DOHH2 (cell line): ENCODE measurements around the gene SUFU.

Source experiments
- H3F3A ChIP-seq: fragments of 200-600 bp; sonication (generic), shearing (Covaris generic); 2 replicates; pipeline ENCODE4 v1.6.0; 2016; ENCODE audit warnings: antibody characterized with exemption, mild to moderate bottlenecking; ENCODE audit not compliant: control insufficient read depth, insufficient read depth
- H3K27ac ChIP-seq: fragments of 200-600 bp; sonication (generic); 2 replicates; pipeline ENCODE4 v1.5.1; 2014; ENCODE audit warnings: low read depth, mild to moderate bottlenecking, low read length, moderate library complexity
- H3K27me3 ChIP-seq: fragments of 200-600 bp; sonication (generic); 2 replicates; pipeline ENCODE4 v1.6.1; 2014; ENCODE audit warnings: mild to moderate bottlenecking, low read length, mixed read lengths; ENCODE audit not compliant: control insufficient read depth
- H3K36me3 ChIP-seq: fragments of 200-600 bp; sonication (generic); 2 replicates; pipeline ENCODE4 v1.6.1; 2014; ENCODE audit warnings: mild to moderate bottlenecking, low read length, moderate library complexity, mixed read lengths; ENCODE audit not compliant: control insufficient read depth
- H3K4me1 ChIP-seq: fragments of 200-600 bp; sonication (generic); 2 replicates; pipeline ENCODE4 v1.6.1; 2014; ENCODE audit warnings: mild to moderate bottlenecking, low read length, mixed read lengths; ENCODE audit not compliant: control insufficient read depth
- H3K4me2 ChIP-seq: fragments of 200-600 bp; sonication (generic); 2 replicates; pipeline ENCODE4 v1.6.0; 2014; ENCODE audit warnings: mild to moderate bottlenecking, low read length, moderate library complexity
- H3K4me3 ChIP-seq: fragments of 200-600 bp; sonication (generic); 2 replicates; pipeline ENCODE4 v1.5.1; 2014; ENCODE audit warnings: mild to moderate bottlenecking, low read length, mixed read lengths
- H3K79me2 ChIP-seq: fragments of 200-600 bp; sonication (generic); 2 replicates; pipeline ENCODE4 v1.6.1; 2014; ENCODE audit warnings: mild to moderate bottlenecking, low read length, mixed read lengths; ENCODE audit not compliant: control insufficient read depth
- H3K9me2 ChIP-seq: fragments of 200-600 bp; sonication (generic); replicated peaks from 2 replicates; pipeline ENCODE4 v1.6.1; 2014; ENCODE audit warnings: mild to moderate bottlenecking, low read length, mixed read lengths; ENCODE audit not compliant: control insufficient read depth
- H3K9me3 ChIP-seq: fragments of 200-600 bp; sonication (generic); 2 replicates; pipeline ENCODE4 v1.6.1; 2014; ENCODE audit warnings: antibody characterized with exemption, low read length, mixed read lengths; ENCODE audit not compliant: control insufficient read depth, insufficient read depth
- H4K20me1 ChIP-seq: fragments of 200-600 bp; sonication (generic); 2 replicates; pipeline ENCODE4 v1.6.0; 2014; ENCODE audit warnings: low read depth, mild to moderate bottlenecking, antibody characterized with exemption, low read length, moderate library complexity; ENCODE audit not compliant: control insufficient read depth, insufficient read depth
- CTCF ChIP-seq: fragments of 200-600 bp; sonication (generic); IDR thresholded peaks from one replicate; pipeline ENCODE4 v1.5.1; 2014; ENCODE audit warnings: antibody characterized with exemption, mild to moderate bottlenecking, low read depth, low read length; ENCODE audit not compliant: poor library complexity, severe bottlenecking
- EZH2phosphoT487 ChIP-seq: fragments of 200-600 bp; sonication (generic); IDR thresholded peaks from 2 replicates; pipeline ENCODE4 v1.6.1; 2017; ENCODE audit warnings: borderline replicate concordance, mild to moderate bottlenecking, antibody characterized with exemption, low read length, moderate library complexity, mixed read lengths

SUFU gene

DNA sequence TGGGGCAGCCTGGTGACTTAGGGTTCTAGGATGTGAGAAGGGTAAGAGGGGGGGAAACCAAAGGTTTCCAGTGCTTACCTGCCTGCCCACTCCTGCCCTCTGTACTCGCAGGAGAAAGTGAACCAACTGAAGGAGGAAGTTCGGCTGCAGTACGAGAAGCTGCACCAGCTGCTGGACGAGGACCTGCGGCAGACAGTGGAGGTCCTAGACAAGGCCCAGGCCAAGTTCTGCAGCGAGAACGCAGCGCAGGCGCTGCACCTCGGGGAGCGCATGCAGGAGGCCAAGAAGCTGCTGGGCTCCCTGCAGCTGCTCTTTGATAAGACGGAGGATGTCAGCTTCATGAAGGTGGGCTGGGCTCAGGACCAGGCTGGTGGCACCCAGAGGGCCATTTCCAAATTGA is 151.2 kb downstream of the SUFU start:
- H3K4me2 ChIP-seq, result no peak overlapping the region
- H3K27ac ChIP-seq, result no peak overlapping the region
- peaks cover 60% of the 10 kb centered on the region for H3K4me1 ChIP-seq
- TF ChIP-seq EZH2phosphoT487 (no peak), CTCF (no peak)
- peaks cover 49% of the 10 kb centered on the region for H3K79me2 ChIP-seq
- peaks cover 27% of the 10 kb centered on the region for H3F3A ChIP-seq
- H3K9me3 ChIP-seq, result no peaks in the 10 kb centered on the region
- H3K9me2 ChIP-seq, result no peaks in the 10 kb centered on the region
- H3K4me3 ChIP-seq, result no peak overlapping the region
- H4K20me1 ChIP-seq, result peaks cover 16% of the 10 kb centered on the region
- H3K36me3 ChIP-seq, result peaks cover 82% of the 10 kb centered on the region
- H3K27me3 ChIP-seq, result no peaks in the 10 kb centered on the region

DNA sequence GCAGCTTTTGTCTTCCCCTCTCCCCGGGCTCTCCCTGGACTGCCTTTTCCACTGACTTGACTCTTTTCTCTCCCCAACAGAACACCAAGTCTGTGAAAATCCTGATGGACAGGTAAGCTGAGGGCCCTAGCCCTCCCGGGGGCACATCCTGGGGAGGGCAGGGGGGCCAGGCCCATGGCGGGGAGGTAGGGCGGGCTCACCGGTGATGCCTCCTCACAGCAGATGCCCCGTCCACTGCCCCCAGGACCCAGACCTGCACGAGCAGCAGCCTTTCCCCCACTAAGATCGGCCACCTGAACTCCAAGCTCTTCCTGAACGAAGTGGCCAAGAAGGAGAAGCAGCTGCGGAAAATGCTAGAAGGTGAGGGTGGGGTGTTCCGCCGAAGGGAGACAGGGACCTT is 152.3 kb downstream of the SUFU start:
- no peak overlapping the region for H3K4me2 ChIP-seq
- H3F3A ChIP-seq, result peaks cover 26% of the 10 kb centered on the region
- H3K36me3 ChIP-seq, result peaks cover 73% of the 10 kb centered on the region
- no peak overlapping the region for H3K4me3 ChIP-seq
- peaks cover 60% of the 10 kb centered on the region for H3K4me1 ChIP-seq
- peaks cover 16% of the 10 kb centered on the region for H4K20me1 ChIP-seq
- H3K79me2 ChIP-seq, result peaks cover 39% of the 10 kb centered on the region
- H3K9me3 ChIP-seq, result no peaks in the 10 kb centered on the region
- TF ChIP-seq EZH2phosphoT487, result no peak
- TF ChIP-seq CTCF, result no peak
- H3K9me2 ChIP-seq, result no peaks in the 10 kb centered on the region
- H3K27me3 ChIP-seq, result no peaks in the 10 kb centered on the region
- H3K27ac ChIP-seq, result no peak overlapping the region

- Histone ChIP-seq H3K4me3 (no peak overlapping the region), H3K79me2 (peaks cover 30% of the 10 kb centered on the region), H3F3A (peaks cover 20% of the 10 kb centered on the region), H4K20me1 (peaks cover 9% of the 10 kb centered on the region), H3K4me1 (peaks cover 60% of the 10 kb centered on the region), H3K36me3 (peaks cover 65% of the 10 kb centered on the region), H3K27me3 (no peaks in the 10 kb centered on the region), H3K9me2 (no peaks in the 10 kb centered on the region), H3K9me3 (no peaks in the 10 kb centered on the region), H3K4me2 (no peak overlapping the region), H3K27ac (no peak overlapping the region)
- TF ChIP-seq EZH2phosphoT487 (no peak), CTCF (no peak)
Observed at GRCh38 chr10:102656791-102657371, 153.1 kb downstream of the SUFU start.
